WI38 (cell line): ENCODE measurements around the gene PLEKHG4B.

Source experiments
- H3K4me3 ChIP-seq: 2 replicates; pipeline ENCODE4 v1.5.1; 2011; ENCODE audit warnings: low read depth, mild to moderate bottlenecking, control low read depth, low read length
- TF ChIP-seq, protein P1 (sequence below): IDR thresholded peaks from 2 replicates; pipeline ENCODE4 v1.5.1; 2012; ENCODE audit warnings: low read depth, mild to moderate bottlenecking, control low read depth, low read length

Gene PLEKHG4B

DNA sequence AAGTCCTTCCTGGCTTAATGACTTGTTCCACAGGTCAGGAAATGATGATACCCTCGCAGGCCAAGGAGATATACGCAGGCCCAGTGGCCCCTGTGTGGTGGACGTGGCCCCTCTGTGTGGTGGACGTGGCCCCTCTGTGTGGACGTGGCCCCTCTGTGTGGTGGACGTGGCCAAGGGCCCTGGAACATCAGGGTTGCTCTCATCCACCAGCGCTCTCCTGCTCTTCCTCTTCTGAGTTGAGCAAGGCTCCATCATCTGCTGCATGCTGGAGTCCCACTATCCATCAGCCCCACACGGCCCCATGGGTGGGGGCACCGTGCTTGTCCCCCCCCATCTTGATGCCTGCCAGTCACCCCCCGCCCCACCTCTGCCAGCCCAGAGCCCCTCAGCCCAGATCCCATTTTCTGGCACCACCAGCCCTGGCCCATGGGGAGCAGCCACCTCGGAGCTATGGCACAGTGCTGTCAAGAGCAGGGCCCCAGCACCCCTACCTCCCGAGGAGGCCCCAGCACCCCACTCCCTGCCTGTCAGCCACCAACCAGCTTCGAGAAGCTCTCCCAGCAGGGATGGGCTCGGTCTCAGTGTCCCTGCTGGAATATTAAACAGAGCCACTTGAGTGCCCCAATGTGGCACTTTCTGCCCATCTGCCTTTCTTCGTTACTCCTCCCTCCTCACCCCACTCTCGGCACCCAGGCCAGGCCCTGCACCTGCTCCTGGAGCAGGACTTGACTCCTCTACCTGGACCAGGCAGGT is 107.4 kb downstream of the PLEKHG4B start:
- TF ChIP-seq, protein P1, sequence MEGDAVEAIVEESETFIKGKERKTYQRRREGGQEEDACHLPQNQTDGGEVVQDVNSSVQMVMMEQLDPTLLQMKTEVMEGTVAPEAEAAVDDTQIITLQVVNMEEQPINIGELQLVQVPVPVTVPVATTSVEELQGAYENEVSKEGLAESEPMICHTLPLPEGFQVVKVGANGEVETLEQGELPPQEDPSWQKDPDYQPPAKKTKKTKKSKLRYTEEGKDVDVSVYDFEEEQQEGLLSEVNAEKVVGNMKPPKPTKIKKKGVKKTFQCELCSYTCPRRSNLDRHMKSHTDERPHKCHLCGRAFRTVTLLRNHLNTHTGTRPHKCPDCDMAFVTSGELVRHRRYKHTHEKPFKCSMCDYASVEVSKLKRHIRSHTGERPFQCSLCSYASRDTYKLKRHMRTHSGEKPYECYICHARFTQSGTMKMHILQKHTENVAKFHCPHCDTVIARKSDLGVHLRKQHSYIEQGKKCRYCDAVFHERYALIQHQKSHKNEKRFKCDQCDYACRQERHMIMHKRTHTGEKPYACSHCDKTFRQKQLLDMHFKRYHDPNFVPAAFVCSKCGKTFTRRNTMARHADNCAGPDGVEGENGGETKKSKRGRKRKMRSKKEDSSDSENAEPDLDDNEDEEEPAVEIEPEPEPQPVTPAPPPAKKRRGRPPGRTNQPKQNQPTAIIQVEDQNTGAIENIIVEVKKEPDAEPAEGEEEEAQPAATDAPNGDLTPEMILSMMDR, result no peak
- no peak overlapping the region for H3K4me3 ChIP-seq

DNA sequence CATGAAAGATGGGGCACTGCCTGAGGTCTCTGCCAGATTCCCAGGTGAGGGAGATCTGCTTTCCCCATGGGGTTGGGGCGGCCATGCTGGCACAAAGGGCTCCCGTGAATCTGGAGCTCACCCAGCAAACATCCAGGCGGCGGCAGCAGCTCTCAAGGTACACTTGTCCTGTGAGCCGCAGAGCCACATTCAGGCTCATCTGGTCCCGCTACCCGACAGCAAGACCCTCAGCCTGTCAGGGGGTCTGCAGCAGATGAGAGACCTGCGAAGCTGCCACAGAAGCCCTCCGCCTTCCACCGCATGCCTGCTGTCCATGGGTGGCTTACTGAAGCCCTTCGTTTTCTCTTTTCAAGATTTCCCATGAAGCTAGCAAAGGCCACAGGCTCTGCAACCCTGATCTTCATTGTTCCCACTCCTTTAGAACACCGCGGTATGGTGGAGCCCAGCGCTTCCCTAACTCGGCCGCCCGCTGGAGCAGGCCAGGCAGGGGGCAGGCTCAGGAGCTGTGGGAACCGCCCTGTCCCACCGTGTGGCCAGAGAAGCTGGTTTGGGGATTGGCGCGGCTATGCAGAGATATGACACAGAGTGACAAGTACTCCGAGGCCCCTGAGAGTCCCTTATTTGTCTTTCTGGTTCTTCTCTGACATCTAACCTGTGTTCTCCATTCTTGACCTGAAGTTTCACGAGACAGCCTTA is 108.1 kb downstream of the PLEKHG4B start:
- TF ChIP-seq, protein P1, result no peak
- no peak overlapping the region for H3K4me3 ChIP-seq

DNA sequence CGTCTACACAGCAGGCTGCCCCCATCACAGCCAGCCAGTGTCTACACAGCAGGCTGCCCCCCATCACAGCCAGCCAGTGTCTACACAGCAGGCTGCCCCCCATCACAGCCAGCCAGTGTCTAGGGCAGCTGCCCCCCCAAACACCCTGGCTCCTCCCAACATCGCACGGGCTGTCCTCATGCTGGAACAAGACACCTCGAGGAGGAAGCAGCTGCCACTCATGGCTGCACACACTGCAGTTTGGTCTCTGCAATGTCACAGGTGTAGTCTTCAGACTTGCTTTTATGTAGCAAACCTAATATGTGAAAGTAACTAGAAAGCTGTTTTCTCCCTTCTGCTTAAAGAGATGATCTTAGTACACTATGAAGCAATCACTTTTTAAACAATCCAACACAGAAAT is 109.0 kb downstream of the PLEKHG4B start:
- no peak overlapping the region for H3K4me3 ChIP-seq

DNA sequence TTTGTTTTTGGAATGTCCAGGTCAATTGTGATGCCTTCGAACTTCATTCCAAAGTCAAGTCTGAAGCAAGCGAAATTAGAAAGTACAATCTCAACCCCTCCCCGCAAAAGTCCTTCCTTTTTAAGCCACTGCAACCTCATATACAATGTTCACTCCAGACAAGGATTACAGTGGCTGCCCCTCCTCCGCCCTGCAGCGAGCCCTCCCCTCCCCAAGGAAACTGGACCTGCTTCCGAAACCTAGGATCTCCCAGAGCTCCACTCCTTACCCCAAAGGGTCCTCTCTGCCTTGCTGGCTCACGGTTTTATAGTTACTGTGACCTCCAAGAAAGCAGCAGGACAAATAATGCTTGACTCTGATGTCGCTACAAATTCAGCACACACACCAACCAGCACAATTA is 109.7 kb downstream of the PLEKHG4B start:
- TF ChIP-seq, protein P1, result no peak
- no peak overlapping the region for H3K4me3 ChIP-seq

More for the DNA sequence above, 109.0 kb downstream of the PLEKHG4B start:
- TF ChIP-seq, protein P1, result no peak

DNA sequence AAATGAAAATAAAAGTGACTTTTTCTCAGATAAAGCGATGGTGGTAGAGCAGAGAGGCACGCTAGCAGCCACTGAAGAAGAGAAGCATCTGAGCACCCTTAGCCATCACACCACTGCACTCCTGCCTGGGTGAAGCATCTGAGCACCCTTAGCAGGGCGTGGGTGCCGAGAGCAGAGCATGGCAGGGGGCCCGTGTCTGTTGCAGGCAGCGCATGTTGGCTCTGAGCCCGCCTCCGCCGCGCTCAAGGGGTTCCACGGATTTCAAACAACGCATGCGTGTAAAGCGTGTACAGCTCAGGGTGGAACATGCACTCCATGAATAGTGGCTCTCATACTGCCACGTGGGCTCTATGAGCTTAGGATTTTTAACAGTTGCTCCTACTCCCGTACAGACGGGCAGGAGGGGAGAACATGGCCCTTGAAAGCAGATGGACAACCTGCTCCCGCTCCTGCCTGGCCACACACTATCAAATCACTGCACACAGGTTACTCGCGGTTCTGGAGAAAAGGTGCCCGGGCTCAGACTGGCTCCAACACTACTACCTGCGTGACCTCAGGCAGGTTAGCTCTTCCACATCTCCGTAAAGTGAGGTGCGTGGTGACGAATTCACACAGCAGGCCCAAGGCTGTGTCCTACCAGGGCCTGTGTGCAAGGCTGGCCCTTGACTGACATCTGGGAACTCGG is 111.4 kb downstream of the PLEKHG4B start:
- TF ChIP-seq, protein P1, result no peak

GRCh38 chr5:204001-204400 is 112.0 kb downstream of the PLEKHG4B start:
- H3K4me3 ChIP-seq, result no peak overlapping the region
- TF ChIP-seq, protein P1, result no peak

More for the DNA sequence above, 111.4 kb downstream of the PLEKHG4B start:
- H3K4me3 ChIP-seq, result no peak overlapping the region
